T-helper 22 cell (primary cell): ENCODE measurements around the gene TRIM64.
"Not testable (repeated sequence)": the region's sequence is repeated elsewhere in the genome, so short reads cannot be mapped to it uniquely, and the experiment has no call there.

Experiments used
- DNase-seq: peaks from one replicate; pipeline ENCODE4 v3.0.0-alpha.2; 2020; ENCODE audit warnings: low read depth

TRIM64 gene, protein sequence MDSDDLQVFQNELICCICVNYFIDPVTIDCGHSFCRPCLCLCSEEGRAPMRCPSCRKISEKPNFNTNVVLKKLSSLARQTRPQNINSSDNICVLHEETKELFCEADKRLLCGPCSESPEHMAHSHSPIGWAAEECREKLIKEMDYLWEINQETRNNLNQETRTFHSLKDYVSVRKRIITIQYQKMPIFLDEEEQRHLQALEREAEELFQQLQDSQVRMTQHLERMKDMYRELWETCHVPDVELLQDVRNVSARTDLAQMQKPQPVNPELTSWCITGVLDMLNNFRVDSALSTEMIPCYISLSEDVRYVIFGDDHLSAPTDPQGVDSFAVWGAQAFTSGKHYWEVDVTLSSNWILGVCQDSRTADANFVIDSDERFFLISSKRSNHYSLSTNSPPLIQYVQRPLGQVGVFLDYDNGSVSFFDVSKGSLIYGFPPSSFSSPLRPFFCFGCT

GRCh38 chr11:89965737-89966136 lies at the start of gene TRIM64:
TRIM64 (plus strand) TSS chr11:89966037; CDS start chr11:89968504, 2,467 bp downstream.
- DNase-seq: not testable (repeated sequence)

GRCh38 chr11:89922195-89922660 lies 43.6 kb upstream of the TRIM64 start, which contains the start of gene TRIM49D1:
TRIM49D1 (minus strand) TSS chr11:89922245; CDS start chr11:89917710, 4,535 bp downstream.
- DNase-seq: no peak

DNA sequence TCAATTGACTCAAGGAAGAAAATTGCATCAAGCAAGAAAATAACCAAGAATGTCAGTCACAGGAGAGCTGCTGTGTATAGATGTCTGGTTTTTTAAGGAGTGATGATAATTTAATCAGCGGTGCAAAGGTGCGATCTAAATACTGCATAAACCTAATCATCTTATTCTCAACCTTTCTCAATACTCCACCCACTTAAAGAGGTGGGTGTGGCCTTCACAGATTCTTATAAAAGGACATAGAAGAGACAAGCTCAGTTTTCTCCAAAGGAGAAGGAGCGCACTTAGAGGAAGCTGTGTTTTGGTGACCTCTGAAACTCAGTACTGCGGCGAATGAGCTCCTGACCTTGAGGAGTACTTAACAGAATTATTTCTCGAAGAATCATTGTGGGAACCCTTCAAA lies 42.1 kb upstream of the TRIM64 start, which contains the start of gene TRIM49D2:
Gene TRIM49D2, plus strand, starts transcription at position 301 of the 400 bp plus-strand sequence. CDS start 2,698 bp downstream, outside the sequence.
- not testable (repeated sequence) for DNase-seq

DNA sequence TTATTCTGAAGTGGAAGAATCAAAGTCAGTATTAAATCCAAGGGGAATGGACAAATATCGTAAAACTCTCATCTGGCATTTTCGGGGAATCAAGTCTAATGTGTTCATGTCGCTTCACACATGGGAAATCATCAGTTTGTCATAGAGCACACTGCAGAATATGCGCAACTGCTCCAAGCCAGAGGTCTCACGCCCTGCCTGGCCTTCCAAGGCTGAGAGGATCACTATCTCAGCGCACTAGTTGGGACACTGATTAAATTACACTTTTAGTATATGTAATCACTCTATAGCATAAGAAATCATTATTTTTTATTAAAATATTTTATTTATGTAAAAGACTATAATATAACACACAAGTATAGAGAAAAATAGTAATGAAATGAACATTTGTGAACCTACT lies 5.0 kb upstream of the TRIM64 start:
- not testable (repeated sequence) for DNase-seq
